Heart right ventricle (tissue), 16 donors: Measurements from ENCODE around the gene TEDC1. TPM values are rescaled to one million over a fixed set of nuclear protein-coding genes. Genes with fewer than 3 reads are reported as not detected.

ENCODE experiments used
- ATAC-seq, 8 donors: fragments of 200-7000 bp; cut with Tn5 transposase; one replicate each; pipeline ENCODE4 v1.9.1; 2020; ENCODE audit warnings: mild to moderate bottlenecking in 8 of 8, moderate library complexity in 8 of 8, moderate number of reproducible peaks in 1 of 8
- DNase-seq, 2 donors: peaks; one replicate each; pipeline ENCODE4 v3.0.0-alpha.2; 2020
- H3K27ac ChIP-seq, 10 donors: fragments of 200-600 bp; sonication (generic) in 2 of 10; one replicate each; pipeline versions ENCODE4 v1.5.0 to v1.8.0; 2020 to 2022; ENCODE audit warnings: mild to moderate bottlenecking in 3 of 10
- H3K27me3 ChIP-seq, 7 donors: fragments of 200-600 bp; one replicate each; pipeline ENCODE4 v1.8.0; 2021 to 2022; ENCODE audit warnings: mild to moderate bottlenecking in 2 of 7
- H3K36me3 ChIP-seq, 9 donors: fragments of 200-600 bp; sonication (generic) in 1 of 9; one replicate each; pipeline versions ENCODE4 v1.5.0 to v1.8.0; 2020 to 2022; ENCODE audit warnings: mild to moderate bottlenecking in 2 of 9
- H3K4me1 ChIP-seq, 9 donors: fragments of 200-600 bp; sonication (generic) in 1 of 9; one replicate each; pipeline versions ENCODE4 v1.5.0 to v1.8.0; 2020 to 2022; ENCODE audit warnings: mild to moderate bottlenecking in 4 of 9
- H3K4me3 ChIP-seq, 10 donors: fragments of 200-600 bp; sonication (generic) in 2 of 10; one replicate each; pipeline versions ENCODE4 v1.5.0 to v1.8.0; 2020 to 2022; ENCODE audit warnings: mild to moderate bottlenecking in 7 of 10, moderate library complexity in 2 of 10
- H3K9me3 ChIP-seq, 11 donors: fragments of 200-600 bp in 10 of 11; sonication (generic) in 2 of 11; one replicate each; pipeline versions ENCODE4 v1.5.0 to v1.8.0; 2013 to 2022; ENCODE audit warnings: mild to moderate bottlenecking in 2 of 11, control low read depth in 1 of 11, moderate library complexity in 1 of 11
- CTCF ChIP-seq, 9 donors: fragments of 200-600 bp; sonication (generic) in 2 of 9; IDR thresholded peaks; one replicate each; pipeline versions ENCODE4 v1.5.0 to v1.8.0; 2021 to 2022; ENCODE audit warnings: antibody characterized with exemption in 9 of 9, mild to moderate bottlenecking in 5 of 9, moderate library complexity in 1 of 9
- WGBS, 2 donors: extraction: QIAGEN DNeasy Blood & Tissue Kit; methylation state at CpG; one replicate each; pipeline ENCODE4 v1.1.7; 2013; ENCODE audit warnings: inconsistent platforms in 1 of 2; 5-methylcytosine and 5-hydroxymethylcytosine counted together
- intact Hi-C, 10 donors: fragments of 100-400 bp; cut with DNase I; formaldehyde crosslinking; loops; one replicate each; pipeline versions ENCODE4 v1.11.1 to v1.14.2; 2022
- polyA plus RNA-seq, 2 donors: library from polyadenylated mRNA; stranded (reverse); fragments of 200-250 nt; gene quantifications; one replicate each; pipeline ENCODE4 v1.2.3, GENCODE V29; 2013
- total RNA-seq, 10 donors: library from RNA; stranded (reverse); fragmentation: NEBNext Ultra II Directional in 3 of 10; extraction: Animal tissue kit (Norgen Biotek cat#: 25700) in 3 of 10; gene quantifications; one replicate each; pipeline versions ENCODE4 v1.2.1 to v1.2.4, GENCODE V29; 2021 to 2023
- donor health status: Arrhythmogenic right ventricular cardiomyopathy.
- donor health status: ischemic (EF 13 %, LVEDD 7.1; RV severe dilation, severe dysfunction).
- donor health status: healthy with polysubstance abuse.
- donor health status: DM: no; HTN: yes; CAD: no.
- donor health status: DM: no; HTN: no; CAD: no.
- donor health status: ischemic (EF 25% LVEDD 6.9; RV normal size, moderate dysfunction).
- donor health status: ischemic (EF 25% LVEDD 5.7; RV mildly dilated, moderate dysfunction).
- donor health status: healthy.
- donor health status: DM: yes; HTN: yes; CAD: no.
- donor health status: Ischemic cardiomyopathy.
- donor health status: ischemic (EF 35%, LVEDD 5.7; RV mildly dilated, moderate dysfunction).
- donor health status: nonischemic (EF 11% LVEDD 7.7; RV severe dilation, severe dysfunction).
- donor health status: DM: yes; HTN: yes; CAD: no.
- donor health status: PGD.
- donor health status: ischemic (EF 29% LVEDD 5.4; RV normal size, mild dysfunction).
- donor health status: nonischemic (EF 23%, LVEDD 6.1; RV moderate dilation, normal function).

The TEDC1 gene
- total and polyA plus RNA-seq, 12 donors, result 2.3 to 10.0 (median 4.4) TPM

- intact Hi-C loops, result no loop called here
- H3K36me3 ChIP-seq, result peaks cover 0 to 84% (median 27%) of the 10 kb centered on the region in 9 donors
- no peak overlapping the region for H3K4me3 ChIP-seq
- peaks cover 0 to 4% (median 0%) of the 10 kb centered on the region in 9 donors for H3K4me1 ChIP-seq
- no peaks in the 10 kb centered on the region for H3K9me3 ChIP-seq
- WGBS, 2 donors, result 92 to 93% methylated on average over 22 of the region's 22 CpGs
- no peak for ATAC-seq
- TF ChIP-seq CTCF (IDR thresholded peaks at IDR 0.05), result no peak
- peak in 1 of 2 donors; percentile 9 for DNase-seq
- no peaks in the 10 kb centered on the region for H3K27me3 ChIP-seq
- H3K27ac ChIP-seq, result no peak overlapping the region
Observed at GRCh38 chr14:105455086-105455640, 35.9 kb upstream of the TEDC1 start.

GRCh38 chr14:105455766-105456660 is 35.0 kb upstream of the TEDC1 start:
- WGBS, 2 donors, result 91 to 92% methylated on average over 21 to 22 of the region's 22 CpGs
- Histone ChIP-seq H3K36me3 (peaks cover 0 to 84% (median 22%) of the 10 kb centered on the region in 9 donors), H3K27ac (no peak overlapping the region), H3K27me3 (no peaks in the 10 kb centered on the region), H3K4me1 (peaks cover 0 to 3% (median 0%) of the 10 kb centered on the region in 9 donors), H3K4me3 (no peak overlapping the region), H3K9me3 (no peaks in the 10 kb centered on the region)
- intact Hi-C loops, result no loop called here
- peak in 1 of 2 donors; percentile 16 for DNase-seq
- peak in 2 of 8 donors; percentile 6 for ATAC-seq
- no peak for TF ChIP-seq CTCF (IDR thresholded peaks at IDR 0.05)

- ATAC-seq, result peak in 3 of 8 donors; percentile 3 to 29 (median 23)
Observed at GRCh38 chr14:105456736-105457617, 34.1 kb upstream of the TEDC1 start.

More at GRCh38 chr14:105456736-105457617, 34.1 kb upstream of the TEDC1 start:
- WGBS, 2 donors, result 81 to 84% methylated on average over 22 of the region's 22 CpGs
- intact Hi-C loops, result no loop called here
- Histone ChIP-seq H3K27me3 (no peaks in the 10 kb centered on the region), H3K4me3 (no peak overlapping the region), H3K36me3 (peaks cover 0 to 87% (median 28%) of the 10 kb centered on the region in 9 donors), H3K4me1 (peaks cover 0 to 3% (median 0%) of the 10 kb centered on the region in 9 donors), H3K9me3 (no peaks in the 10 kb centered on the region), H3K27ac (no peak overlapping the region)
- DNase-seq, result peak in 1 of 2 donors; percentile 13
- no peak for TF ChIP-seq CTCF (IDR thresholded peaks at IDR 0.05)
